ENCODE data around the gene PLA2G6.

PLA2G6 gene

DNA sequence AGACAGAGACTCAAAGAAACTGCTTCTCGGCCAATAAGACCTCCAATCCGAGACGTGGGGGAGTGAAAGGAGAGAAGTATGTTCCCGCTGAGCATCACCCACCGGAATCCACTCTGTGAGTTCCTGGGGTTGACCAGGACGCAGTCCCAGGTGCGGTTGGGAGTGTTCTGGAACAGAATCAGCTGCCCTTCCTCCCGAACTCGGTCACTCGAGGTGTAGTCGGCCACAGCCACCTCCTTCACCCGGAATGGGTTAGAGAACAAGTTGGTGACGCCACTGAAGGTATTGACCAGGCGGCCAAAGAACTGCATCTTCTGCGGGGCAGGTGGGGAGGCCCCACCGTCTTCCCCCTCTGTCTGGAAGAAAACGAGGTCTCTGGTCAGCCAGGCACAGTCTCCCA, 12.5 kb downstream of the PLA2G6 start:
- Histone ChIP-seq H3K27ac (ENCODE audit: extremely low read depth, low read depth, low read length) (no peak overlapping the region), H3K4me3 (ENCODE audit: low read depth, low read length) (no peak overlapping the region), H3K36me3 (ENCODE audit: control insufficient read depth in 2 of 2, insufficient read depth in 1 of 2, low read length in 2 of 2) (peaks cover 0 to 31% of the 10 kb centered on the region in 2 experiments; a peak in 2 of 3 replicates), H3K4me1 (ENCODE audit: control insufficient read depth, insufficient read depth, low read length) (no peaks in the 10 kb centered on the region), H3K9me3 (ENCODE audit: control insufficient read depth, insufficient read depth, low read depth, low read length) (no peaks in the 10 kb centered on the region)
- ChIA-PET CTCF (no interaction called here), POLR2A (no interaction called here)
- no peak for TF ChIP-seq ZNF791 (tag by site-specific recombination; IDR thresholded peaks at IDR 0.05)
- no peak for TF ChIP-seq SCRT1 (tag by site-specific recombination; IDR thresholded peaks at IDR 0.05; ENCODE audit: borderline replicate concordance)
- TF ChIP-seq ZNF596 (tag by site-specific recombination; IDR thresholded peaks at IDR 0.05): no peak
- no peak for TF ChIP-seq KLF16 (tag by site-specific recombination; IDR thresholded peaks at IDR 0.05)
- no peak for TF ChIP-seq AEBP2 (tag by site-specific recombination; IDR thresholded peaks at IDR 0.05; ENCODE audit: borderline replicate concordance)
- TF ChIP-seq HOXD13 (CRISPR knock-in tag; IDR thresholded peaks at IDR 0.05; ENCODE audit: borderline replicate concordance): no peak
- TF ChIP-seq, protein P1, sequence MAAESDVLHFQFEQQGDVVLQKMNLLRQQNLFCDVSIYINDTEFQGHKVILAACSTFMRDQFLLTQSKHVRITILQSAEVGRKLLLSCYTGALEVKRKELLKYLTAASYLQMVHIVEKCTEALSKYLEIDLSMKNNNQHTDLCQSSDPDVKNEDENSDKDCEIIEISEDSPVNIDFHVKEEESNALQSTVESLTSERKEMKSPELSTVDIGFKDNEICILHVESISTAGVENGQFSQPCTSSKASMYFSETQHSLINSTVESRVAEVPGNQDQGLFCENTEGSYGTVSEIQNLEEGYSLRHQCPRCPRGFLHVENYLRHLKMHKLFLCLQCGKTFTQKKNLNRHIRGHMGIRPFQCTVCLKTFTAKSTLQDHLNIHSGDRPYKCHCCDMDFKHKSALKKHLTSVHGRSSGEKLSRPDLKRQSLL (tag by site-specific recombination; IDR thresholded peaks at IDR 0.05): no peak
- TF ChIP-seq ZNF785 (tag by site-specific recombination; IDR thresholded peaks at IDR 0.05): no peak
- TF ChIP-seq ZNF76 (tag by site-specific recombination; IDR thresholded peaks at IDR 0.05; ENCODE audit: borderline replicate concordance, low read depth): no peak
- no peak for TF ChIP-seq ZNF544 (tag by site-specific recombination; IDR thresholded peaks at IDR 0.05)
- no peak for TF ChIP-seq ZNF792 (tag by site-specific recombination; IDR thresholded peaks at IDR 0.05)
- TF ChIP-seq KLF8 (tag by site-specific recombination; IDR thresholded peaks at IDR 0.05): no peak
- TF ChIP-seq, protein P2, sequence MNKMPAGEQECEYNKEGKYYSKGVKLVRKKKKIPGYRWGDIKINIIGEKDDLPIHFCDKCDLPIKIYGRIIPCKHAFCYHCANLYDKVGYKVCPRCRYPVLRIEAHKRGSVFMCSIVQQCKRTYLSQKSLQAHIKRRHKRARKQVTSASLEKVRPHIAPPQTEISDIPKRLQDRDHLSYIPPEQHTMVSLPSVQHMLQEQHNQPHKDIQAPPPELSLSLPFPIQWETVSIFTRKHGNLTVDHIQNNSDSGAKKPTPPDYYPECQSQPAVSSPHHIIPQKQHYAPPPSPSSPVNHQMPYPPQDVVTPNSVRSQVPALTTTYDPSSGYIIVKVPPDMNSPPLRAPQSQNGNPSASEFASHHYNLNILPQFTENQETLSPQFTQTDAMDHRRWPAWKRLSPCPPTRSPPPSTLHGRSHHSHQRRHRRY (tag by site-specific recombination; IDR thresholded peaks at IDR 0.05): no peak

GRCh38 chr22:38167988-38168407, 13.6 kb downstream of the PLA2G6 start:
- Histone ChIP-seq H3K27ac (ENCODE audit: extremely low read depth, low read depth, low read length) (no peak overlapping the region), H3K4me3 (ENCODE audit: low read depth, low read length) (no peak overlapping the region), H3K9me3 (ENCODE audit: control insufficient read depth, insufficient read depth, low read depth, low read length) (no peaks in the 10 kb centered on the region), H3K4me1 (ENCODE audit: control insufficient read depth, insufficient read depth, low read length) (no peaks in the 10 kb centered on the region), H3K36me3 (ENCODE audit: control insufficient read depth in 2 of 2, insufficient read depth in 1 of 2, low read length in 2 of 2) (peaks cover 0 to 31% of the 10 kb centered on the region in 2 experiments; a peak in 2 of 3 replicates)
- CTCF ChIA-PET: interaction anchor here (0.6 to 0.8 kb wide), 2 partner anchors 13 to 116 kb away, joined by 3 read pairs; no protein-coding TSS in a partner anchor
- POLR2A ChIA-PET: no interaction called here
- TF ChIP-seq ZFP41 (tag by site-specific recombination; IDR thresholded peaks at IDR 0.05; ENCODE audit: borderline replicate concordance) (no peak), ZNF776 (tag by site-specific recombination; IDR thresholded peaks at IDR 0.05; ENCODE audit: borderline replicate concordance) (no peak), ZNF19 (tag by site-specific recombination; IDR thresholded peaks at IDR 0.05; ENCODE audit: low read depth) (no peak), ZNF514 (tag by site-specific recombination; IDR thresholded peaks at IDR 0.05) (no peak), ZNF132 (tag by site-specific recombination; IDR thresholded peaks at IDR 0.05; ENCODE audit: borderline replicate concordance) (no peak), ZNF701 (tag by site-specific recombination; IDR thresholded peaks at IDR 0.05) (no peak), ZNF155 (tag by site-specific recombination; IDR thresholded peaks at IDR 0.05) (no peak)
